ENCODE measurements around the gene HMOX1.

Gene HMOX1

GRCh38 chr22:35406443-35406842 is 25.5 kb downstream of the HMOX1 start:
- DNase-seq (ENCODE audit: low spot score) = no peak

- no peak for DNase-seq (ENCODE audit: low spot score)
These were observed 26.5 kb downstream of the HMOX1 start for GRCh38 chr22:35407362-35407761.

GRCh38 chr22:35409783-35410662 is 29.1 kb downstream of the HMOX1 start:
- peak; percentile 18 for DNase-seq (ENCODE audit: low spot score)

- no peak for DNase-seq (ENCODE audit: low spot score)
These were observed 29.8 kb downstream of the HMOX1 start for GRCh38 chr22:35410663-35411034.

GRCh38 chr22:35411102-35411501 is 30.2 kb downstream of the HMOX1 start:
- DNase-seq (ENCODE audit: low spot score) = no peak

GRCh38 chr22:35413624-35414023 is 32.7 kb downstream of the HMOX1 start:
- DNase-seq (ENCODE audit: low spot score) = no peak

- DNase-seq (ENCODE audit: low spot score) = no peak
These were observed 36.7 kb downstream of the HMOX1 start for GRCh38 chr22:35417606-35418005.

- no peak for DNase-seq (ENCODE audit: low spot score)
These were observed 37.2 kb downstream of the HMOX1 start for GRCh38 chr22:35418088-35418487.

- no peak for DNase-seq (ENCODE audit: low spot score)
These were observed 37.8 kb downstream of the HMOX1 start for GRCh38 chr22:35418731-35419130.

GRCh38 chr22:35419756-35420155 is 38.9 kb downstream of the HMOX1 start:
- DNase-seq (ENCODE audit: low spot score) = no peak

- no peak for DNase-seq (ENCODE audit: low spot score)
These were observed 40.2 kb downstream of the HMOX1 start for GRCh38 chr22:35421121-35421520.

GRCh38 chr22:35422145-35422544 is 41.2 kb downstream of the HMOX1 start:
- no peak for DNase-seq (ENCODE audit: low spot score)

GRCh38 chr22:35422936-35423335 is 42.0 kb downstream of the HMOX1 start:
- no peak for DNase-seq (ENCODE audit: low spot score)

- no peak for DNase-seq (ENCODE audit: low spot score)
These were observed 43.2 kb downstream of the HMOX1 start for GRCh38 chr22:35424081-35424480.

GRCh38 chr22:35424761-35425160 is 43.9 kb downstream of the HMOX1 start:
- DNase-seq (ENCODE audit: low spot score) = no peak

GRCh38 chr22:35425546-35425945 is 44.6 kb downstream of the HMOX1 start:
- no peak for DNase-seq (ENCODE audit: low spot score)

- no peak for DNase-seq (ENCODE audit: low spot score)
These were observed 45.3 kb downstream of the HMOX1 start for GRCh38 chr22:35425971-35426800.

GRCh38 chr22:35426801-35427140 is 45.9 kb downstream of the HMOX1 start:
- DNase-seq (ENCODE audit: low spot score) = no peak

GRCh38 chr22:35430897-35431322 is 50.0 kb downstream of the HMOX1 start:
- peak; percentile 54 for DNase-seq (ENCODE audit: low spot score)

GRCh38 chr22:35431483-35432227 is 50.8 kb downstream of the HMOX1 start:
- no peak for DNase-seq (ENCODE audit: low spot score)

- no peak for DNase-seq (ENCODE audit: low spot score)
These were observed 51.5 kb downstream of the HMOX1 start for GRCh38 chr22:35432228-35432905.

All from CD4-positive, alpha-beta T cell treated with Interleukin-15 for 4 hours (primary cell).